Activated CD4-positive, alpha-beta T cell treated with anti-CD3 and anti-CD28 coated beads for 1 hour (primary cell): Measurements from ENCODE around the gene SDK2.
A peak's percentile ranks its signal among the peaks of the same experiment; 100 is the strongest.

Experiments
- DNase-seq: peaks from one replicate; pipeline ENCODE4 v3.0.0-alpha.2; 2020

SDK2 gene

GRCh38 chr17:73378974-73379470, 265.2 kb downstream of the SDK2 start:
- DNase-seq: no peak

DNA sequence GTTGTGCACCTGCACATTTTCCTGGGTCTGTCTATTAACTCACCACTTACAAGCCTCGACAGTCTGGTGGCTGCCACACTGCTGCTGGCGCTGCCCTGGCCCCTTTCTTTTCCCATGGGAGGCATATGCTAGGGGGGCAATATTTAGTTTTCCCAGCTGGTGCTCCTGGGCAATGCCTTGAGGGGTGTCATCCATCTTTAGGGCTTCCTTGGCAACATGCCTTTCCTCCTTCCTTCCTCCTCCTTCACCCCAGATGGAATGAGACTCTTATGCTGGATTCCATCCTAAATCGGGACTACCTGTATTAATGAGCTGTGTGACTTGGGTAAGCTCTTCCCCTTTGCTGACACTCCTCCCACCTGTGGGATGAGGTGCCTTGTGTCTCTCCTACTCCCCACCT, 267.6 kb downstream of the SDK2 start:
- no peak for DNase-seq

DNA sequence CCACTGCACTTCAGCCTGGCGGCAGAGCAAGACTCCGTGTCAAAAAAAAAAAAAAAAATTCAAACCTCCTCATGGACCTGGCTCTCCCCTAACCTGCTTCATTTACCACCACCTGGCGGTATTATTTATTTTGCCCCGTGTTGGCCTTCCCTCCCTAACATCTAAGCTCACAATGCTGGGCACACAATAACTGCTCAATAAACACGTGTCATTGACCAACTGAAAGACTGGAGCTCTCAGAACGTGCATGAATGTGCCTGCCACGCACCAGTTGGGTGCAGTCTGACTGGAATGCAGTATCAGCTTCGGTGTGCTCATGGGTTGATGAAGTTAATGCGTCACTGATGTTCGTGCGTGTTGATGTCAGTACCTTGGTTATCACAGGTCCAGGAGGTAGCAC, 268.1 kb downstream of the SDK2 start:
- DNase-seq: no peak

DNA sequence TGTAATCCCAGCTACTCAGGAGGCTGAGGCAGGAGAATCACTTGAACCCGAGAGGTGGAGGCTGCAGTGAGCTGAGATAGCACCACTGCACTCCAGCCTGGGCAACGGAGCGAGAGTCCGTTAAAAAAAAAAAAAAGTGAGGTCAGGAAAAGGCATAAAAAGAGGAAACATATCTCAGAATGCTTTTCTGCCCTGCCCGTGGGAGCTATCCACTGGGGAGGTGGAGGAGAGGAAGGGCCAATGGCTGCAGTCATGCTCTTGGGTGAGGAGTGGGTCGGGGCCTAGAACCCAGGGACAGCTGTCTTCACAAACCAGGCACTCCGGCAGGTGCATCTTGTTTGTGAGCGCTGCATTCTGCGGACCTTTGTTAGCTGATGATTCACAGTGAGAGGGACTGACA, 272.4 kb downstream of the SDK2 start:
- DNase-seq: no peak

- DNase-seq: no peak
These were observed 273.0 kb downstream of the SDK2 start for GRCh38 chr17:73371285-73371684.

- peak; percentile 67 for DNase-seq
These were observed 274.3 kb downstream of the SDK2 start for GRCh38 chr17:73369817-73370490.

DNA sequence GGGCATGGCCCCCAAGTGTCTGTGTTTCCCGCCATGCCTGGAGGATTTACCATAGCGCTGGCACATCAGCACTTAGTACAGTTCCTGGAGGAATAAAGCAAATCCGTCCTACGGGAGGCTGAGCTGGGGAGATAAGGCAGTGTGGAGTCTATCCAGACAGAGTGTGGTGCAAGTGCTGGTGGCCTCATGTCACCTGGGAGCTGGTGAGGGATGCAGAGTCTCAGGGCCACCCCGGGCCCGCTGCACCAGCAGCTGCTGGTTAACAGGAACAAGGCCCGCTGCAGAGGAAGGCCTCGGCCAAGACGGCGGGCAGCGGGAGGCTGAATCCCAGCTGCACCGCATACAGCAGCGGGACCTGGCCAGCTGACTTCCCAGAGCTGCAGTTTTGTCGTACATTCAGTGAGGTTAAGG, 275.1 kb downstream of the SDK2 start:
- DNase-seq: no peak

DNA sequence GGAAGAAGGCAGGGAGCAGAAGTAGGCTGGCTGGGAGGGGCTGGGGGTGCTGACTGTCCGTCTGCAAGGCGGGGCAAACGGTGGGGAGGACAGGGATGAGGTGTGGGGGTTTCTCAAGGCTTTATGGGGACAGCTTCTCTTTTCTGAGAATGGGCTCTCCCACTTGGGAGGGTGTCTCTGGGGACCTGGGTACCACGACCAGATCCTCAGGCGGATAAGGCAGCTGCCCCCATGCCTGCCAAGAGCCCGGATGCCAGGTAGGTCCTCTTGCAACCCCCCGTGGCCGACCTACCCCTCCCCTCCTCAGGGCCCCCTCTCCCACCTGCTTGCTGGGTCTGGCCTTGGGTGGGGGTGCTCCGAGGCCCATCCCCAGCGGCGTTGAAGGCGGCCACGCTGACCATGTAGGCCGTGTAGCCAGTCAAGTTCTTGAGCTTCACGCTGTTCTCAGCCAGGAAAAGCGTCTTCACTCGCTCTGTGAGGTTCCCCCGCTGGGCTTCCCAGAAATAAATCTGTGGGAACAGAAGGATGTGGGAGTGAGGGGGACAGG, 276.1 kb downstream of the SDK2 start:
- DNase-seq: no peak

DNA sequence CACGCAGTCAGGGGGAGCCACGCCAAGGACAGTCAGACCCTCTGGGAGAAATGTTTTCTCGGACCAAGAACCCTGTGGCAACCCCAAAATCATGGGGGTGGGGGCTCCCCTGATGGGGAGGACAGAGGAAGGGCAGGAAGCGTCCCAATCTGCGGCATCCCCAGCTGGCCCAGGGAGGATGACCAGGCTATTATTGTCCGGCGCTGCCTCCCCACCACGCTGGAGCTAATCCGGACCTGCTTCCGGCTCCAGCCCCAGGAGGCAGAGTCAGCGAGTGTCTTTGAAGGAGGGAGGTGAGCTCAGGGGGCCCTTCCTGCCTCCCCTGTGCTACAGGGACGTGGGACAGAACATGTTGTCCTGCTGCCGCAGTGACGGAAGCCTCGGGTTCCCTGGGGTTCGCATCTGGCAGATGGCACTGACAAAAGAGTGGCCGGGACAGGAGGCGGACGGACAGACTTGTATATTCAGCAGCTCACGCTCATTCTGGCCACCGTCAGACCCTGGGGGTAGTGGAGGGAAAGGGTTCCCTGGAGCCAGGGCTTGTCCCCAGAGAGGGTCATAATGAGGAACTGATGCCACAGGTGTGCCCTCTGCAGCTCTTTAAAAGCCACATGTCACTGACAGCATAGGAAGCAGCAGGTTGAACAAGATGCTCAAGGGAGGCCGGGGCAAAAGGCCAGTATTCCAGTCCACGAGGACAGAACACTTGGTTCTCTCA, 278.2 kb downstream of the SDK2 start:
- DNase-seq: no peak

DNA sequence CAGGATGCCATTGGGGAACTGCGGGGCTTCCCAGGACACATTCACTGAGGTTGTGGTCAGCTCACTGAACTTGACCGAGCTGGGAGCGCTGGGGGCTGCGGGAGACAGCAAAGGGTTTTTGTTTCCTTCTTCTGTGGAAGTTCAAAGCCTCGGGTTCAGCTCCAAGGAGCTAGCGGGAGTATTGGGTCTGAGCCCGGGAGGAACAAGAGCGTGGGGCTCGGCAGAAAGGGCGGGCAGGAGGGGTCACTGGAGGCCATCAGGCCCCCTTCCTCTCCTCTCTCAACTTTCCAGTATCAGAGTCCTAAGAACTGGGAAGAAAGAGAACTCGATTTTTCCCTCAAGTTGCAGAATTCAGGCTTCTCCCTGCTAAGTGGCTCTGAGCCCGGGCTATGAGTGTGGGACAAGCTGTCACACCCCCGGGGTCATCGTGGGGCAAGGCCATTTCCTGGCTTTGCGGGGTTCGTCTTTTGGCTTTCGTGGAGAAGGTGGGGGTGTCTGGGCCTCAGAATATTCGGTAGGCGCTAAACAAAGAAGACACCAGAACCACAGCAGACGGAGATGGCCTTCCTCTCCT, 278.9 kb downstream of the SDK2 start:
- DNase-seq: no peak

- no peak for DNase-seq
These were observed 280.1 kb downstream of the SDK2 start for GRCh38 chr17:73364155-73364522.

DNA sequence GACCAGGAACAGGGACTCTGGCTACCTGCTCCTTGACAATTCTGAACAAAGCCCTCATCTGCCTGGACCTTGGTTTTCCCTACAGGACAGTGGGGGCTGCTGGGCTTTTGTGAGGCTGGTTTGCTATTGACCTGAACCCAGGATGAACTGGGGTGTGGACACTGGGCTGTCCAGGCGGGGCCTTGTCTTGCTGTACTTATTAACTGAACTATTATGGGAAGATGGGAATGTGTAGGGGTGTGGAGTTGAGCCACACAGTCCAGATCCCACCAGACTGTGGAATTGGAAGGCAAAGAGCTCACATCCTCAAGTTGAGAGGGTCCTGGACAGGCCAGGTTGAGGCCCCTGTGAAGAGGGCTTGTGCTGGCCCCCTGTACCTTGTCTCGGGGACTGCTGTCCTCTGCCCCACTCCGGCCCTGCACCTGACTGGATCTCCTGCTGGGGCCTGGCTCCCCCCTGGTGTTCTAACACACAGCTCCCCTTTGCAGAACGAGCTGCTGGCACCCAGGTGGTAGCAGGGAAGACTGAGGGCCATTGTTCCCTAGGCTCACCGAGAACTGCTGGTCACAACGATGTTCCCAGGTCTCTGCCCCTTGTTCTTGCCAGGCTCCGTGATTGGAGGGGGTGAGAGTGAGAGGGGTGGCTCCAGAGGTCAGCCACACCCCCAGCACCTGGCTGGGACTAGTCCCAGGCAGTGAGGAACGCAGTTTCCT, 280.6 kb downstream of the SDK2 start:
- DNase-seq: no peak

DNA sequence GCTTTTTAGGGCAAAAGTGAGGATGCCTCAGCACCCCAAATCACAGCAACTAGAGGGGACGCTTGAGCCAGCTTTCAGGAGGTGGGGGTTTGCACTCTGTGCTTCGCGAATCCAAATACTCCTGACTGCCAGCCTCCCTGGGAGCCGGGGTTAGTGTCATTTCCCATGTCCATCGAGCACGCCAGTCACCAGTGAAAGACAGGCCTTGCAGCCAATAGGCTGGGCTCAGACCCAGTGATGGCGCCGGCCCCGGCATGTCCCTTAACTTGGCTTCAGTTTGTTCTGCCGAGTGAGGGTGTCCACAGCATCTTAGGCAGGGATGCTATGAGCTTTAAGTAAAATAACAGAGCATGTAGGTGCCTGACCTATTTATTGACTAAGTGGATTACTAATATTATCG, 281.5 kb downstream of the SDK2 start:
- no peak for DNase-seq

- no peak for DNase-seq
These were observed 283.1 kb downstream of the SDK2 start for GRCh38 chr17:73360961-73361761.

- DNase-seq: no peak
These were observed 284.2 kb downstream of the SDK2 start for GRCh38 chr17:73359987-73360410.

- DNase-seq: no peak
These were observed 284.9 kb downstream of the SDK2 start for GRCh38 chr17:73359352-73359751.

DNA sequence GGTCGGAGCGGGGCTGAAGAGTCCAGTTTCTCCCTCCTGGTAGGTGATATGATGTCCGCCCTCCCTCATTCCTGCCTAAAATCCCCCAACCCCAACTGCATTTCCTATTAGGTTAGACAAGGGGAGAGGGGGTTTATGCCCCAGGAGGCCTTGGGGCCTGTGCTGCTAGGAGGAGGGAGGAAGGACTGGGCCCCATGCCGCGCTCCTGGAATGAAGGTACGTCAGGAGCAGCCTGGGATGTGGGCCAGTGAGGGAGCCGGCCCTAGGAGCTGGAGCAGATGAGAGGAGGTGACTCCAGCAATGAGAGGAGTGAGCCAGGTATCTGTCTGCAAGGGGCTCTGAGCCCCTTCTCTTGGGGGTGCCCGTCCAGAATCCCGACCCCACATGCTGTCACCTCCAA, 285.6 kb downstream of the SDK2 start:
- DNase-seq: no peak

- DNase-seq: no peak
These were observed 286.3 kb downstream of the SDK2 start for GRCh38 chr17:73357981-73358380.

- no peak for DNase-seq
These were observed 286.9 kb downstream of the SDK2 start for GRCh38 chr17:73357318-73357717.

DNA sequence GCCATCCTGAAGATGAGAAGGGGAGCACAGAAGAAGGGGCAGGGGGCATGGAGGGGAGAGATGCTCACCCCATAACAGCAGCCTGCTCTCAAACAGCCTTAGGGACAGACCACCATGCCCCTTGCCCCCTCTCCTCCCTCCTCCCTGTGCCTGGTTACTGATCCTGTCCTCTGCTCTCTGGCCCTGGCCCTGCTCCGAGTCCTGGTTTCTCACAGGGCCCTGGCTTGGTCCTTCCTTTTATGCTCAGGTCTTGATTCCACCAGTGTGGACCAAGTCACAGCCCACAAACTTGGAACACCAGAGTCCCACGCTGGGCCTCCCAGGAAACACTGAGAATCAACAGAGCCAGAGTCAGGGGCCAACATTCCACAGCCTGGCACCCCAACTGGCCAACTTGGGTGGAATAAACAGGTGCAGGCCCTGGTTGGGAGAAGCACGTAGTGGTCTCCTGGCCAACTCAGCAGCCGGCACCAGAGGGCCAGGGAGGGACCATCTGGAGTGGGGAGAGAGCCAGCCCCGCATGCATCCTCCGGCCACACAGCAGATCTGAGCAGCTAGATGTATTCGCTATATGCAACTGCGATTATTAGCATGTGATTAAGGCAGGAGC, 287.6 kb downstream of the SDK2 start:
- no peak for DNase-seq

DNA sequence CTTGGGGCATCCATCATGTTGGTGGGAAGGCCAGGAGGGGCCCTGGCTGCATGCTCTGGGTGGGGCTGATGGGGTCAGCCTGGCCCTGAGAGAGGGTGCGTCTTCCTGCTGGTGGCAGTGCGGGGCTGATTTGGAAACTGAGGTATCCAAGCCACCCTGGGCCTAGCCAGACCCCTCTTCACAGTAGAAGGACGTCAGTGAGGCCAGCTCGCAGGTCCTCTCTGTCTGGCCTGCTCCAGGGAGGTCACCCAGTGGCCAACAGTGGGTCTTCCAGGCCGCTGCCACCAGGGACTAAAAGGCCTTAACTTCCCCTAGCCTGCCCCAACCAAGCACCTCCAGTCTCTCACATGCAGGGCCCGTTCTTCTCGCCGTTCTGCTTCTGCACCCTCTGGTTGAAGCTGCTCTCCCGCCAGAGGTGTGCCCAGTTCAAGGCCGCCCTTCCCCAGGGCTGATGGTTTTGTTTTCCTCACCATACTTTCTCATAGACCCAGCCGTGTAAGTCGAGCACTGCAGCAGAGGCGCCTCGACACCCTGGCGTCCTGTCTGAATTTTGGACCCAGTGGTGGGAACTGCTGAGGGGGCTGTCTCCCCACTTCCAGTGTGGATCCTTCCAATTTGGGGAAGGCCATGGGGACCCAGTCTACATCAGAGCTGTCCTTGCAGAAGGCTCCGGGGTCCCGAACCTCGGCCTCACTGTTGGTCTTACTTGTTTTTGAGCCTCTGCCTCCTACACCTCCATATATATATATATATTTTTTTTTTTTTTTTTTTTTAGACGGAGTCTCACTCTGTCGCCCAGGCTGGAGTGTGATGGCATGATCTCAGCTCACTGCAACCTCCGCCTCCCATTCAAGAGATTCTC, 289.6 kb downstream of the SDK2 start:
- DNase-seq: no peak
